ENCODE measurements around the gene FNDC3A. TPM values are rescaled to one million over a fixed set of nuclear protein-coding genes. Genes with fewer than 3 reads are reported as not detected.

Gene FNDC3A
- total and polyA plus RNA-seq, 2 donors from 2014 or later = 12.5 to 67.8 TPM

GRCh38 chr13:48962281-48962680, 13.4 kb upstream of the FNDC3A start:
- no peaks in the 10 kb centered on the region for H3K27me3 ChIP-seq (ENCODE audit: control insufficient read depth, insufficient read depth, low read length)
- TF ChIP-seq CTCF (IDR thresholded peaks at IDR 0.05; ENCODE audit: borderline replicate concordance, extremely low read depth, insufficient read depth) = no peak
- intact Hi-C loops (cut with DNase I) = no loop called here
- DNase-seq = no peak
- H3K36me3 ChIP-seq (ENCODE audit: control insufficient read depth in 2 of 3, insufficient read depth in 3 of 3, low read length in 3 of 3) = no peaks in the 10 kb centered on the region
- no peak for FAIRE-seq
- no peaks in the 10 kb centered on the region for H3K4me1 ChIP-seq (ENCODE audit: control insufficient read depth in 2 of 3, insufficient read depth in 2 of 3, low read depth in 1 of 3, low read length in 3 of 3)
- H3K9me3 ChIP-seq (ENCODE audit: control insufficient read depth in 2 of 3, insufficient read depth in 1 of 3, low read length in 3 of 3) = no peaks in the 10 kb centered on the region
- H3K9ac ChIP-seq (ENCODE audit: low read length in 3 of 3) = no peak overlapping the region
- H3K4me3 ChIP-seq (ENCODE audit: low read length in 3 of 3) = no peak overlapping the region
- H3K27ac ChIP-seq (ENCODE audit: low read depth in 2 of 2, low read length in 2 of 2) = no peak overlapping the region

GRCh38 chr13:48965736-48966135, 10.0 kb upstream of the FNDC3A start:
- Histone ChIP-seq H3K27ac (ENCODE audit: low read depth in 2 of 2, low read length in 2 of 2) (no peak overlapping the region), H3K4me1 (ENCODE audit: control insufficient read depth in 2 of 3, insufficient read depth in 2 of 3, low read depth in 1 of 3, low read length in 3 of 3) (no peaks in the 10 kb centered on the region), H3K4me3 (ENCODE audit: low read length in 3 of 3) (no peak overlapping the region), H3K27me3 (ENCODE audit: control insufficient read depth, insufficient read depth, low read length) (no peaks in the 10 kb centered on the region), H3K36me3 (ENCODE audit: control insufficient read depth in 2 of 3, insufficient read depth in 3 of 3, low read length in 3 of 3) (no peaks in the 10 kb centered on the region), H3K9me3 (ENCODE audit: control insufficient read depth in 2 of 3, insufficient read depth in 1 of 3, low read length in 3 of 3) (no peaks in the 10 kb centered on the region), H3K9ac (ENCODE audit: low read length in 3 of 3) (no peak overlapping the region)
- TF ChIP-seq CTCF (IDR thresholded peaks at IDR 0.05; ENCODE audit: borderline replicate concordance, extremely low read depth, insufficient read depth) = no peak
- intact Hi-C loops (cut with DNase I) = no loop called here
- FAIRE-seq = no peak
- no peak for DNase-seq

GRCh38 chr13:48969685-48970084, 6.0 kb upstream of the FNDC3A start:
- intact Hi-C loops (cut with DNase I) = no loop called here
- H3K9me3 ChIP-seq (ENCODE audit: control insufficient read depth in 2 of 3, insufficient read depth in 1 of 3, low read length in 3 of 3) = no peaks in the 10 kb centered on the region
- no peak overlapping the region for H3K27ac ChIP-seq (ENCODE audit: low read depth in 2 of 2, low read length in 2 of 2)
- FAIRE-seq (no peak), DNase-seq (no peak)
- no peak overlapping the region for H3K4me3 ChIP-seq (ENCODE audit: low read length in 3 of 3)
- H3K27me3 ChIP-seq (ENCODE audit: control insufficient read depth, insufficient read depth, low read length) = no peaks in the 10 kb centered on the region
- H3K36me3 ChIP-seq (ENCODE audit: control insufficient read depth in 2 of 3, insufficient read depth in 3 of 3, low read length in 3 of 3) = no peaks in the 10 kb centered on the region
- TF ChIP-seq CTCF (IDR thresholded peaks at IDR 0.05; ENCODE audit: borderline replicate concordance, extremely low read depth, insufficient read depth) = no peak
- H3K9ac ChIP-seq (ENCODE audit: low read length in 3 of 3) = no peak overlapping the region
- no peaks in the 10 kb centered on the region for H3K4me1 ChIP-seq (ENCODE audit: control insufficient read depth in 2 of 3, insufficient read depth in 2 of 3, low read depth in 1 of 3, low read length in 3 of 3)

GRCh38 chr13:48973845-48974431, 1.8 kb upstream of the FNDC3A start:
- intact Hi-C loops (cut with DNase I) = no loop called here
- DNase-seq (no peak), FAIRE-seq (no peak)
- Histone ChIP-seq H3K36me3 (ENCODE audit: control insufficient read depth in 2 of 3, insufficient read depth in 3 of 3, low read length in 3 of 3) (no peaks in the 10 kb centered on the region), H3K4me1 (ENCODE audit: control insufficient read depth in 2 of 3, insufficient read depth in 2 of 3, low read depth in 1 of 3, low read length in 3 of 3) (peaks cover 0 to under 1% (median 0%) of the 10 kb centered on the region in 3 donors), H3K27me3 (ENCODE audit: control insufficient read depth, insufficient read depth, low read length) (no peaks in the 10 kb centered on the region), H3K9ac (ENCODE audit: low read length in 3 of 3) (no peak overlapping the region), H3K27ac (ENCODE audit: low read depth in 2 of 2, low read length in 2 of 2) (no peak overlapping the region), H3K9me3 (ENCODE audit: control insufficient read depth in 2 of 3, insufficient read depth in 1 of 3, low read length in 3 of 3) (no peaks in the 10 kb centered on the region), H3K4me3 (ENCODE audit: low read length in 3 of 3) (no peak overlapping the region)
- no peak for TF ChIP-seq CTCF (IDR thresholded peaks at IDR 0.05; ENCODE audit: borderline replicate concordance, extremely low read depth, insufficient read depth)
